Mononuclear cell (primary cell): ENCODE results near the gene DNASE1. TPM values are rescaled to one million over a fixed set of nuclear protein-coding genes. Genes with fewer than 3 reads are reported as not detected.
"Not testable (repeated sequence)": the region's sequence is repeated elsewhere in the genome, so short reads cannot be mapped to it uniquely, and the experiment has no call there.

ENCODE experiments used
- H3K27me3 ChIP-seq: 2 replicates; pipeline ENCODE4 v1.6.0; 2011; ENCODE audit warnings: low read length, control low read depth; ENCODE audit not compliant: insufficient read depth
- H3K4me1 ChIP-seq: 2 replicates; pipeline ENCODE4 v1.5.1; 2011; ENCODE audit warnings: mild to moderate bottlenecking, low read length, control low read depth; ENCODE audit not compliant: insufficient read depth
- H3K4me3 ChIP-seq: 2 replicates; pipeline ENCODE4 v1.5.1; 2011; ENCODE audit warnings: mild to moderate bottlenecking, low read length, moderate library complexity
- H3K9me3 ChIP-seq: 2 replicates; pipeline ENCODE4 v1.5.1; 2011; ENCODE audit warnings: low read depth, mild to moderate bottlenecking, control low read depth, low read length
- total RNA-seq: library from RNA; depleted of rRNA; stranded (reverse); fragments of >200 nt; gene quantifications from one replicate; pipeline ENCODE4 v1.2.3, GENCODE V29; 2012

The DNASE1 gene
- total RNA-seq, 1 donor = 5.7 TPM

- Histone ChIP-seq H3K27me3 (no peaks in the 10 kb centered on the region), H3K9me3 (no peaks in the 10 kb centered on the region), H3K4me1 (no peaks in the 10 kb centered on the region), H3K4me3 (no peak overlapping the region)
Observed at GRCh38 chr16:3651461-3652372, 2.8 kb upstream of the DNASE1 start.

DNA sequence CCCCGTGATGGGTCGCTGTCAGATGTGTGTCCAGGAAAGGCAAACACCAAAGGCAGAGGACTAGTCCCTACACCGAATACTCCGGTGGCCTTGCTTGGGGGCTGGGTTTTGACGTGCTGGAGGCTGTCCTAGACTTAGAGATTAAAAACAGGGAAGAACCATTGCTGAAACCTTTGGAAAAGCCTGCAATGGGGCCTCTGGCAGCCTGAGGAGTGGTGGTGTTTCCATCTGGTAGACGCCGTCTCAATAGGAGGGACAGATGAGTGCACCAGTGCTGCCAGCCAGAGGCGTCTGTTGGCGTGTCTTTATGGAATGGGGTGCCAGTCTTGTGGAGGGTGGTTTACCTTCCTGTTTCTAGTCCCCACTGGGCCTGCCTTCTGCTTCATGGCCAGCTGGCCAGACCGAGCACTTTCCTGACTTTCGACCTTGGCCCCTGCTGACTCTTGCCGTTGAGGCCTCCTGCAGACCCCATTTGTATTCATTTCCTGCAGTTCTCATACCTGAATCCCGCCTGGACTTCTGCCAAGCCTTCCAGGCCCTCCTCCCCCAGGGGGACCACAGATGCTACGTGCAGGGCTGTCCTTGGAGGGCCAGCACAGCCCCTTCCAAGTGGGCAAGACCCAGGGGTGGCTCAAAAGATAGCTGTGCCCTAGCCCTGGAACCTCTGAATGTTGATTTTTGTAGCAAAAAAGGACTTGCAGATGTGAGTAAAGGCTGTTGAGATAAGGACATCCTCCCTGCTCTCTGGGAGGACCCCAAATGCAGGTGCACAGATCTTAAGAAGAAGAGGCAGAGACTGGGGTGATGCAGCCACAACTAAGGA is 1.9 kb upstream of the DNASE1 start:
- Histone ChIP-seq H3K4me3 (no peak overlapping the region), H3K27me3 (no peaks in the 10 kb centered on the region), H3K9me3 (no peaks in the 10 kb centered on the region), H3K4me1 (no peaks in the 10 kb centered on the region)

- H3K27me3 ChIP-seq = no peaks in the 10 kb centered on the region
- no peaks in the 10 kb centered on the region for H3K9me3 ChIP-seq
- no peak overlapping the region for H3K4me3 ChIP-seq
- H3K4me1 ChIP-seq = no peaks in the 10 kb centered on the region
Observed at GRCh38 chr16:3655030-3655395, 522 bp downstream of the DNASE1 start.

GRCh38 chr16:3655396-3656159 is 1.1 kb downstream of the DNASE1 start:
- Histone ChIP-seq H3K27me3 (no peaks in the 10 kb centered on the region), H3K9me3 (no peaks in the 10 kb centered on the region), H3K4me1 (no peaks in the 10 kb centered on the region), H3K4me3 (no peak overlapping the region)

DNA sequence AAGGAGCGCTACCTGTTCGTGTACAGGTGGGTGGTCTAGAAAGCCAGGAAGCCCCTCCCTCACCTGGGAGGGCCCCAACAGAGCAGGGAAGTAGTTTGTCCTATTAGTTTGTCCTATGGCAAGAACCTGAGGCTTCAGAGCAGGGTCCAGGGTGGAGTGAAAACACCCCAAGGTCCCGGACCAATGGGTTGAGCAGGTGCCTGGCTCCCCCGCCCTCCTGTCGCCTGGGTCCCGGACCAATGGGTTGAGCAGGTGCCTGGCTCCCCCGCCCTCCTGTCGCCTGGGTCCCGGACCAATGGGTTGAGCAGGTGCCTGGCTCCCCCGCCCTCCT is 1.6 kb downstream of the DNASE1 start:
- not testable (repeated sequence) for H3K9me3 ChIP-seq, H3K4me3 ChIP-seq, H3K4me1 ChIP-seq, H3K27me3 ChIP-seq

DNA sequence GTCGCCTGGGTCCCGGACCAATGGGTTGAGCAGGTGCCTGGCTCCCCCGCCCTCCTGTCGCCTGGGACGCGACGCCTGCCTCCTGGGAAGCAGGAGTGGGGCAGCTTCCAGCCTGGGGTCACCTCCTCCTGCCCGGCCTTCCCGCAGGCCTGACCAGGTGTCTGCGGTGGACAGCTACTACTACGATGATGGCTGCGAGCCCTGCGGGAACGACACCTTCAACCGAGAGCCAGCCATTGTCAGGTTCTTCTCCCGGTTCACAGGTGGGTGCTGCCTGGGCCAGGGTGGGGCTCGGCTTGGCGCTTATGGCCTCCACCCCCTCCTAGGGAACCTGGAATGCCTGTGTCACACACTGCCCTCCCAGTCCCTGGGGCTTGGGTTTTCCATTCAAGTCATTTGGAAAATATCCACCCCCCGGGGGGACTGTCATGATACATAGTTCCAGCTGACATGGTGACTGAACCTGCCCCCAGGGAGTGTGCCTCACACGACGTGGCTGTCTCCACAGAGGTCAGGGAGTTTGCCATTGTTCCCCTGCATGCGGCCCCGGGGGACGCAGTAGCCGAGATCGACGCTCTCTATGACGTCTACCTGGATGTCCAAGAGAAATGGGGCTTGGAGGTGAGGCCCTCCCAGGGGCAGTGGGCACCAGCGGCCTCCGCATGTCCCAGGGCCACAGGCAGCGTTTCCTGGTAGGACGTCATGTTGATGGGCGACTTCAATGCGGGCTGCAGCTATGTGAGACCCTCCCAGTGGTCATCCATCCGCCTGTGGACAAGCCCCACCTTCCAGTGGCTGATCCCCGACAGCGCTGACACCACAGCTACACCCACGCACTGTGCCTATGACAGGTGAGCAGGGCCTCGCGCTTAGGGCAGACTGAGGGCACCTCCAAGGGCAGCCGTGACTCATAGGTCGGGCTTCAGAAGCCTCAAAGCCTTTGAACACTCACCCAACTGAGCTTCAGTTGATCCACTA is 2.3 kb downstream of the DNASE1 start:
- no peaks in the 10 kb centered on the region for H3K9me3 ChIP-seq

DNA sequence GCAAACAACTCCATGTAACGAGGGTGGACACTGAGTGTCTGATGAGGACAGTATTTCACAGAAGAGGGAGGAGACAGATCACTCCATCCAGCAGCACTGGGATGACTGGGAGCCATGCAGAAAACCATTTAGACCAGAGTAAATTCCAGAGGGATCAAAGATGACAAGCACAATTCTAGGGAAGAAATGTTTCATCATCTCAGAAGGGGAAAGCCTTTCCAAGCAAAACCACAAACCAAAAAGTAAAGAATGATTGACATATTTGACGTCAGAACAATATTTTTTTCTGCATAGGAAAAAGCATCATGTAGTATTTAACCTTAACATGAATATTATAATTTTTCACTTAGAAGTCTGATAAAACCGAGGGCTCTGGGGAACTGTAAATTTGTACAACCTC is 4.8 kb downstream of the DNASE1 start:
- Histone ChIP-seq H3K9me3 (no peaks in the 10 kb centered on the region), H3K27me3 (no peaks in the 10 kb centered on the region), H3K4me1 (no peaks in the 10 kb centered on the region), H3K4me3 (no peak overlapping the region)

More for the DNA sequence above, 2.3 kb downstream of the DNASE1 start:
- Histone ChIP-seq H3K4me1 (no peaks in the 10 kb centered on the region), H3K4me3 (no peak overlapping the region), H3K27me3 (no peaks in the 10 kb centered on the region)

DNA sequence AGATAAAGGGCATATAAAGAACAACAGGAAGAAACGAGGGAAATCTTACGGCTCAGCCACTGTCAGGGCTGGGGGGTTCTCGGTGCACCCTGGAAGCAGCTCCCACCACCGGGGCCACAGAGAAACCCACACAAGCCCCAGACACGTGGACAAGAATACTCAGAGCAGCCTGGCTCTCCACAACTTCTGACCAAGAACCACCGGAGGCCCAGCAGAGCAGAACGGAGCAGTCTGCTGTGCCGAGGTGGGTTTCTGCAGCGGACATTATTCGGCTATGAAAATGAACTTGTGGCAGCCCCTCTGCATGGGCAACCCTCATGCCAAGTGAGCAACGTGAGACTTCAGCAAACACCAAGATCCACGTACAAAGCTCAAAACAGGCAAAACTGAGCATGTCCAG is 6.8 kb downstream of the DNASE1 start:
- H3K4me1 ChIP-seq = peaks cover 9% of the 10 kb centered on the region
- H3K4me3 ChIP-seq = no peak overlapping the region
- H3K27me3 ChIP-seq = no peaks in the 10 kb centered on the region
- H3K9me3 ChIP-seq = no peaks in the 10 kb centered on the region

GRCh38 chr16:3661922-3662321 is 7.4 kb downstream of the DNASE1 start:
- Histone ChIP-seq H3K4me3 (no peak overlapping the region), H3K4me1 (peaks cover 9% of the 10 kb centered on the region), H3K27me3 (no peaks in the 10 kb centered on the region), H3K9me3 (no peaks in the 10 kb centered on the region)

GRCh38 chr16:3662601-3663000 is 8.1 kb downstream of the DNASE1 start:
- no peak overlapping the region for H3K4me3 ChIP-seq
- peaks cover 9% of the 10 kb centered on the region for H3K4me1 ChIP-seq
- no peaks in the 10 kb centered on the region for H3K9me3 ChIP-seq
- no peaks in the 10 kb centered on the region for H3K27me3 ChIP-seq

DNA sequence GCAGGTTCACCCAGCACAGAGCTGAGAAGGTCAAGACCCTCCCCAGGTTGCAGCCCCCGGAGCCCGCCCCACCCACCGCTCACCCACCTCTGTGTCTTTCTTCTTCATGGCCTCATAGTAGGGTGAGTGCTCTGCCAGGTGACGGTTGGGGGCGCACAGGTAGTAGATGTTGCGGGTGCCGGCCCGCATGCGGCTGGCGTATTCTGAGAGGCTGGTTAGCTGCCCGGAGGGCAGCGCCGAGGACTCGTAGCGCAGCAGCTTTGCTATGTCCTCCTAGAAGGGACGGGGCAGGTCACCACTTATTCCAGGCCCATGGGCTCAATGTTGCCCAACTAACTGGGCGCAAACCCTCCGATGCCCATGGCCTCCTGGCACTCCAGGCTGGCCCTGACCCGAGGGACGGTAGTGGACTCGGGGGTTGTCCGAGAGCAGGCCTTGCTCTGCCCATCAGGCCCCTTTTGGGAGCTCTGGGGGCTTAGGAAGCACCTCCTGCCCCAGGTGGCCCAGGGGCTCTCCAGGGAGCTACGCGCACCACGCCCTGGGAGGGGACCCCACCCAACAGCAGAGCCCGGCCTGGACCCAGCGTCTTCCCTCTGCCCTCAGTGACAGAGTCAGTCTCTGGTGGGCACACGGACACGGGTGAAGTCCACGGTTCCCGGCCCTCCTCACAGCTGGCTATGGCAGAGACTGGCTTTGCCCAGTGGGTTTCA is 9.9 kb downstream of the DNASE1 start:
- no peaks in the 10 kb centered on the region for H3K27me3 ChIP-seq
- H3K4me1 ChIP-seq = peaks cover 14% of the 10 kb centered on the region
- H3K4me3 ChIP-seq = no peak overlapping the region
- no peaks in the 10 kb centered on the region for H3K9me3 ChIP-seq

- Histone ChIP-seq H3K4me1 (peaks cover 14% of the 10 kb centered on the region), H3K27me3 (no peaks in the 10 kb centered on the region), H3K4me3 (no peak overlapping the region), H3K9me3 (no peaks in the 10 kb centered on the region)
Observed at GRCh38 chr16:3665508-3665907, 11.0 kb downstream of the DNASE1 start.

DNA sequence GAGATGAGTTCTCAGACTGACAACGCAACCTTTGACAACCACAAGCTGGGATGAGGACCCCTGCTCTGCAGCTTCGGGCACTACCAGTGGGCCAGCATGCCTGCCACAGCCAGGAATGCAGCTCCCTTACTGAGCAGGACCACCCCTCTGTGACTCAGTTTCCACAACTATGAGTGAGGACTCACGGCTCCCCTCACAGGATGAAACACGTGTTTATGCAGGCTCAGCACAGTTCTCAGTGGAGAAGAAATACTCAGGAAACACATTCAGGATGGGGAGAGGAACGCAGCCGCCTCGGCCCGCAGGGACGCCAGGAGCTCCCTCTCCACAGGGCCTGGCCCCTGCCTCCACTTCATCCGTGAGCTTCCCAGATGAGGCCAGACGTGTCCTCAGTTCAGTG is 14.1 kb downstream of the DNASE1 start:
- Histone ChIP-seq H3K4me3 (no peak overlapping the region), H3K4me1 (peaks cover 14% of the 10 kb centered on the region), H3K27me3 (no peaks in the 10 kb centered on the region), H3K9me3 (no peaks in the 10 kb centered on the region)

DNA sequence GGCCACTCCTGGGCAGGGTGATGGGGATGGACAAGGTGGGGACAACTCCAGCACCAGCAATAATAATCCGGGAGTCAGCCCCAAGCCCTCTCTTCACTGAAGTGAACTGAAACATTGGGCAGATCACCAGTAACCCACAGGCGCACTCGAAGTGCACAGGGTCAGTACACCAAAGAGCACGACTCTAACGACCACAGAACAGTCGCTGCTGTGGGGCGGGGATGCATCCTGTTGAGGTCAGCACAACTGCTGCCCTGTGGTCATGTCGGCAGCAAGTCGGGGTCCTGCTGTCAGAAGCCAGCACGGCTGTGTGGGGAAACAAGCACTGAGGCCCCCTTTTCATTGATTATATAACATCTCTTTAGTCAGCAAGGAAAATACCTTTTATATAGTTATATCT is 14.6 kb downstream of the DNASE1 start:
- H3K4me1 ChIP-seq = peaks cover 14% of the 10 kb centered on the region
- no peaks in the 10 kb centered on the region for H3K27me3 ChIP-seq
- no peaks in the 10 kb centered on the region for H3K9me3 ChIP-seq
- H3K4me3 ChIP-seq = no peak overlapping the region
